LNCAP (cell line): Measurements from ENCODE around the gene LRRTM2.

Source experiments
- TF ChIP-seq, protein P1 (sequence below): fragments of 450-650 bp; IDR thresholded peaks from 2 replicates; pipeline ENCODE4 v1.5.1; 2017; ENCODE audit warnings: mild to moderate bottlenecking

The LRRTM2 gene

DNA sequence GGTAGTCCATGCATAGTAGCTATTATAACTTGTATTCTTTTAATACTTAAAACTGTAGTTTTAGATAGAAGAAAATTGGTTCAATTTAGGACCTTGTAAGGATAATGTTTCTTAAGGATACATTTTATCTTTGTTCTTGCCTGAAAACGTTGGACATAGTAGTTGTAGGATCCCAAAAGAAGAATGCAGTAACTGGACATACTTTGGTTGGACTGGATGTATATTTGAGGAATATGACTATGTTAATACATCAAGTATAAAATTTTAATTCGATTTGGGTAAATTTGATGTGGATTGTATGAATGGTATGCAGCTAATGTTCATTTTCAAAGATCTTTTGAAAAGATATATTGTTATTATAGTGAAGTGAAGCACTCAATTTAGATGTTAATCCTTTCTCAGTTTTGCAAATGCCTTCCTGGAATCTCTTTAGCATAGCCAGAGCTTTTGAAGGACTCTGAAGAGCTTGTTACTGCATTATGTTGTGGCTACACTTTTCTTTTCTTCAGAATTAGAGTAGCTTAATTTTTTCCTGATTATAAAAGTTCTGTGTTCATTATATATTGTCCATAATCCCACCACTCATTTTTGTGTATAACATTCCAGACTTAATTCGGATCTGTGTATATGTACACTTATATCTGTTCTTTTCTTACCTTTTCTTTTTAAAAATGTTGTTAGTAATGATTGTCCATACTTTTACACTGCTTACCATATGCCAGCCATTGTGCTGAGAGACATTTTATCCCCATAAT, 41.2 kb downstream of the LRRTM2 start:
- TF ChIP-seq, protein P1, sequence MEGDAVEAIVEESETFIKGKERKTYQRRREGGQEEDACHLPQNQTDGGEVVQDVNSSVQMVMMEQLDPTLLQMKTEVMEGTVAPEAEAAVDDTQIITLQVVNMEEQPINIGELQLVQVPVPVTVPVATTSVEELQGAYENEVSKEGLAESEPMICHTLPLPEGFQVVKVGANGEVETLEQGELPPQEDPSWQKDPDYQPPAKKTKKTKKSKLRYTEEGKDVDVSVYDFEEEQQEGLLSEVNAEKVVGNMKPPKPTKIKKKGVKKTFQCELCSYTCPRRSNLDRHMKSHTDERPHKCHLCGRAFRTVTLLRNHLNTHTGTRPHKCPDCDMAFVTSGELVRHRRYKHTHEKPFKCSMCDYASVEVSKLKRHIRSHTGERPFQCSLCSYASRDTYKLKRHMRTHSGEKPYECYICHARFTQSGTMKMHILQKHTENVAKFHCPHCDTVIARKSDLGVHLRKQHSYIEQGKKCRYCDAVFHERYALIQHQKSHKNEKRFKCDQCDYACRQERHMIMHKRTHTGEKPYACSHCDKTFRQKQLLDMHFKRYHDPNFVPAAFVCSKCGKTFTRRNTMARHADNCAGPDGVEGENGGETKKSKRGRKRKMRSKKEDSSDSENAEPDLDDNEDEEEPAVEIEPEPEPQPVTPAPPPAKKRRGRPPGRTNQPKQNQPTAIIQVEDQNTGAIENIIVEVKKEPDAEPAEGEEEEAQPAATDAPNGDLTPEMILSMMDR = no peak

DNA sequence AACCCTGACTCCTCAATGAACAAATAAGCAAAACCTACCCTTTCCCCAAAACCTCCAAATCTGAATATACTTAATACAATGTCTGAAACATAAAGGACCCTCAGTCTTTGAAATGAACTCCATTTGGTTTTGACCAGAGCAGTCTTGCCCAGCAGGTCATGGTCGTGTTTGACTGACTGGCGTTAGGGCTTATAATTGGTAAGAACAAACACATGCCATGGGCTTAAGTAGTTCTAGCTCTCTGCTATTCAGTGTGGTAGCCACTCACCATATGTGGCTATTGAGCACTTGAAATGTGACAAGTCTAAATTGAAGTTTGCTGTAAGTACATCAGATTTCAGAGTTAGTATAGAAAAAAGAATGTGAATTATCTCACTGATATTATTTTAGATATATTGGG, 42.1 kb downstream of the LRRTM2 start:
- TF ChIP-seq, protein P1 = no peak

DNA sequence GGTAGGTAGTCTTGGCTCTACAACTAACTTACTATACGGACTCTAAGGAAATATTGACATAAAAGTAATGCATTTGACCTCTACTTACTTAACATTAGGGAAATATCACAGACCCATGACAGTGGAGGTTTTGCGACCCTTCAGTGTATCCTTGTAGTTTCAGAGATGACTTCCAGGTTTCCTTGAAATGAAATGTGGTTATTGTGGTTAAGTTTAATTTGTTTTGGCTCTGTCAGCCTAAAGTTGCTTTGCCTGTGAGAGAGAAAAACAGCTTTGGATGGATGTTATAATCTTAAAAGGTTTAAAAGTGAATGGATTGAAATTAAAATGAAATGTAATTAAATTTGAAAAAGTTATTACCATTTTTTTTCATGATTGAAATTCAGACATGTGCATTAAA, 42.9 kb downstream of the LRRTM2 start:
- TF ChIP-seq, protein P1 = no peak

DNA sequence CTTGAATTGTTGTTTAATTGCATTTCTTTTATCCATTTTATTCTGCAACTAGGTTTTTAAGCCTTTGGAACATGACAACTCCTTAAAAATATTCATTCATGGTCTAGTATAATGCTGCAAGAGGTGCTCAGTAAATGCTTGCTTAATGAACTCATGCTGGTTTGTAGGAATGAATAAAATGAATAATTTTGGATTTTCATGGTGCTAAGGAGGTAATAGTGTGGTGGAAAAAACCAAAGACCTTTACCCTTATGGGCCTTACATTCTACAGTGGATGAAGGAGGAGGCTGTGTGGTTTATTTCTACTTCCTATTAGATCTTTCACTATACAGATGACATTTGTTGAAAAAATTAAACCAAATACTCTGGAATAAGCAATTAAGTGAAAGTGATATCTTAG, 43.4 kb downstream of the LRRTM2 start:
- TF ChIP-seq, protein P1 = no peak

DNA sequence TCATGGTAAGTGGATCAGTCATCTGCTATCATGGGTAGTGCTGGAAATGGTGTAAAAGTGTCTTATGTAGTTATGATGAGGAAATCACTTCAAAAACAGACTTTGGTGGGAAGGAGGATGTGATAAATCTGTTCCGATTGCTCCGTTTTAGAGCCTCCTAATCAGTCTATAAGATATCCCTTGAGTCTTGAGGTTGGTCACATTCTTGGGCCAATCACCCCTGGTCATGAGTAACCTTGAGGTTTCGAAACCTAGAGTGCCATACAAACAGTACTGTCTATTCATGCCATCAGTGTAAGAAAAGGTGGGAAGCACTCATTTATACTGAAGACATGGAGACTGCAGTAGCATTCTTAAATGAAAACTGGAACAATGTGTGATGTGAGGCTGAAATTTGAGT, 45.8 kb downstream of the LRRTM2 start:
- TF ChIP-seq, protein P1 = no peak

DNA sequence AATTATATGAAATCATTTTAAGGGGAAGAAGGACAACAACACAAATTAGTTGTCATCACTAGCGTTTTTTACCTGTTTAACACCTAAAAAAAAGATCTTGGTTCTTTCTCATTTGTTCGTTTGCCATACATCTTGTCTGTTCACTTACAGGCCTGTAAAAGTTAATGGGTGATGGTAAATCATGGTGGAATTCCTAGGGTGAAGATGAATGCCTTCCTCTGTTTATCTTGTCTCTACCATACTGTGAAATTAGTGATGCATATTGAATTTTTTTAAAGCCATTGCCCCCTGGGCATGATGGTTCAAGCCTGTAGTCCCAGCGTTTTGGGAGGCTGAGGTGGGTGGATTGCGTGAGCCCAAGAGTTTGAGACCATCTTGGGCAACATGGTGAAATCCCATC, 46.6 kb downstream of the LRRTM2 start:
- TF ChIP-seq, protein P1 = no peak

DNA sequence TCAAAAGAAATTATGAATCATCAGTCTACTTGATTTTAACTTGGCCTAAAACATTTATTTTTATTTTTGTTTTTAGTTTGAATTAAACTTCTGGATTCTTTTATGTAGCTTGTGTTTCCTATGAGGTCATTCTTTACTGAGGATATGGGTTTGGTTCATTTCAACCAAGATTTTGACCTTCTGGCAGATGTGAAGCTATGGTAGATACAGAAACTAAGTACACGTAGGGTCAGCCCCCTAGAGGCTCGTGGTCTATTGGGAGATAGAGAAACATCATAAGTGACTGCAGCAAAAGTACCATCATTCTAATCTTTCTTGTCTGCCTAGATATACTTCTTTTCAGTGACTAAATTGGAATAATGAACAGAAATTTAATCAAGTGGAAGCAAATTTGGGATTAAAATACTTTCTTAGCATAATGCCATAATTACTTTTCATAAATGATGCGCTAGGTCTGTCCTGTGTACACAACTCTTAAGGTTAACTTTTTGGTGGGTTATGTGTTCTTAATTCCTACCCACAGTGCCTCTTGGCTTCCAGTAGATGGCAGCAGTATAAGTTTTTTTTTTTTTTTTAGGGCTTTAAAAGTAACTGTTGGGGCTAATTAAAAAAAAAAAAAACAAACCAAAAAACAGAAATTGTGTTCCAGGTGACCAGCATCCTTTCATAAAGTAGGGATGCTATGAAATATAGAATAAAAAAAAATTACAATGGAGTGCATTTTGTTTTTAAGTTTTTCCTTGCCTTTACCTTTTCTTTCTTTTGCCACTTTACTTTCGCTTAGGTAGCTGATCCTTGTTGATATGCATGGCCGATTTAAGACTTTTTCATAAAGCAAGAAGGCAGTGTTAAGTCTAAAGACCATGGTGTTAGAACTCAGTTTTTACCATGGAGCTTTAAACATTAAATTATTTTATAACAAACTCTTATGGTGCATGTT, 49.9 kb downstream of the LRRTM2 start:
- TF ChIP-seq, protein P1 = peak; percentile 54
